ENCODE measurements around the gene STAC2. TPM values are rescaled to one million over a fixed set of nuclear protein-coding genes. Genes with fewer than 3 reads are reported as not detected.

The STAC2 gene
- total and polyA plus RNA-seq, 2 experiments from 2014 or later = not detected

- Histone ChIP-seq H3K4me2 (ENCODE audit: unreplicated experiment) (peak overlapping the region; percentile 73), H3K9me2 (ENCODE audit: insufficient read depth) (no peaks in the 10 kb centered on the region), H3K36me3 (ENCODE audit: low read depth) (peaks cover 7% of the 10 kb centered on the region; the same call in 1 of the 2 replicates), H3K9me3 (ENCODE audit: low read depth) (no peaks in the 10 kb centered on the region), H3K27me3 (replicated peaks; ENCODE audit: insufficient read depth) (no peaks in the 10 kb centered on the region), H3K9ac (peak overlapping the region; percentile 77), H4K20me1 (ENCODE audit: insufficient read depth) (no peaks in the 10 kb centered on the region), H3K27ac (no peak overlapping the region), H3F3A (ENCODE audit: insufficient read depth) (peaks cover 15% of the 10 kb centered on the region), H2AFZ (peak overlapping the region; percentile 37), H3K4me1 (ENCODE audit: insufficient read depth) (peaks cover 7% of the 10 kb centered on the region), H3K4me3 (peak overlapping the region; percentile 59), H3K79me2 (ENCODE audit: insufficient read depth) (no peaks in the 10 kb centered on the region)
- in situ Hi-C loops (cut with MboI) = no loop called here
- TF ChIP-seq EZH2 (IDR thresholded peaks at IDR 0.05; ENCODE audit: insufficient read depth, poor library complexity, severe bottlenecking) = no peak
- TF ChIP-seq EZH2phosphoT487 (IDR thresholded peaks at IDR 0.05; ENCODE audit: insufficient read depth, low read depth) = no peak
- DNase-seq = peak; percentile 91
- 1% methylated on average over 21 to 30 of the region's 39 CpGs for WGBS, 2 experiments (ENCODE audit: low coverage in 1 of 2, low lambda C conversion rate in 2 of 2, missing lambda C conversion rate in 2 of 2)
These were observed 16.2 kb downstream of the STAC2 start for GRCh38 chr17:39209317-39210092.

- DNase-seq = no peak
- H3K4me3 ChIP-seq = no peak overlapping the region
- H3K4me2 ChIP-seq (ENCODE audit: unreplicated experiment) = no peak overlapping the region
- H3K9me2 ChIP-seq (ENCODE audit: insufficient read depth) = no peaks in the 10 kb centered on the region
- peaks cover 7% of the 10 kb centered on the region for H3K4me1 ChIP-seq (ENCODE audit: insufficient read depth)
- no peaks in the 10 kb centered on the region for H3K9me3 ChIP-seq (ENCODE audit: low read depth)
- no peaks in the 10 kb centered on the region; the same call in 1 of the 2 replicates for H4K20me1 ChIP-seq (ENCODE audit: insufficient read depth)
- H3K36me3 ChIP-seq (ENCODE audit: low read depth) = peaks cover 13% of the 10 kb centered on the region
- no peaks in the 10 kb centered on the region for H3K79me2 ChIP-seq (ENCODE audit: insufficient read depth)
- H3K9ac ChIP-seq = peak overlapping the region; percentile 77; the same call in 1 of the 2 replicates
- peaks cover 21% of the 10 kb centered on the region for H3F3A ChIP-seq (ENCODE audit: insufficient read depth)
- no peak overlapping the region for H3K27ac ChIP-seq
- in situ Hi-C loops (cut with MboI) = no loop called here
- TF ChIP-seq EZH2 (IDR thresholded peaks at IDR 0.05; ENCODE audit: insufficient read depth, poor library complexity, severe bottlenecking) = no peak
- no peak for TF ChIP-seq EZH2phosphoT487 (IDR thresholded peaks at IDR 0.05; ENCODE audit: insufficient read depth, low read depth)
- 68% methylated on average over 8 of the region's 8 CpGs for WGBS, 2 experiments (ENCODE audit: low coverage in 1 of 2, low lambda C conversion rate in 2 of 2, missing lambda C conversion rate in 2 of 2)
- no peak overlapping the region; the same call in 1 of the 2 replicates for H2AFZ ChIP-seq
- H3K27me3 ChIP-seq (replicated peaks; ENCODE audit: insufficient read depth) = no peaks in the 10 kb centered on the region
These were observed 16.9 kb downstream of the STAC2 start for GRCh38 chr17:39208893-39209292.

DNA sequence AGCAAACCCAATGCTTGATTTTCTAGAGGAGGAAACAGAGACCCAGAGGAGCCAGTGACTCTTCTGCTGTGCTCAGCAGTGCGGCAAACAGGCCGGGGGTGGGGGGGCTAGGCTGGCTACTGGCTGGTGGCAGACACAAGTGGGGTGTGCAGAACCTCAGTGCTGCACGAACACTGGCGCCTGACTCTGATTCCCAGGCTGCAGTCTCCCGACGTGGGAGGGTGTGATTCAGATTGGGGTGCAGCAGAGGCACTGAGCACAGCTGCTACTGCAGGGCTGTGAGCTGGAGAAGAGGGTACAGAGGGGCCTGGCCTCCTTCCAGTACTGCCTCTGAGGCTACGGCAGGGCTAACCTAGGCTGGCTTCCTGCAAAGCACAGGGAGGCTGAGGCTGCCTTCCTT is 17.6 kb downstream of the STAC2 start:
- Histone ChIP-seq H3K4me3 (no peak overlapping the region), H3K36me3 (ENCODE audit: low read depth) (peaks cover 20% of the 10 kb centered on the region), H3K79me2 (ENCODE audit: insufficient read depth) (no peaks in the 10 kb centered on the region), H3K4me2 (ENCODE audit: unreplicated experiment) (no peak overlapping the region), H3F3A (ENCODE audit: insufficient read depth) (peaks cover 28% of the 10 kb centered on the region), H4K20me1 (ENCODE audit: insufficient read depth) (no peaks in the 10 kb centered on the region; the same call in 1 of the 2 replicates), H3K4me1 (ENCODE audit: insufficient read depth) (peaks cover 7% of the 10 kb centered on the region), H3K27me3 (replicated peaks; ENCODE audit: insufficient read depth) (no peaks in the 10 kb centered on the region), H3K9me2 (ENCODE audit: insufficient read depth) (no peaks in the 10 kb centered on the region), H3K9ac (no peak overlapping the region), H2AFZ (no peak overlapping the region), H3K9me3 (ENCODE audit: low read depth) (no peaks in the 10 kb centered on the region), H3K27ac (no peak overlapping the region)
- in situ Hi-C loops (cut with MboI) = no loop called here
- peak; percentile 43 for DNase-seq
- TF ChIP-seq EZH2 (IDR thresholded peaks at IDR 0.05; ENCODE audit: insufficient read depth, poor library complexity, severe bottlenecking) (no peak), EZH2phosphoT487 (IDR thresholded peaks at IDR 0.05; ENCODE audit: insufficient read depth, low read depth) (no peak)
- 59 to 67% methylated on average over 4 to 7 of the region's 7 CpGs for WGBS, 2 experiments (ENCODE audit: low coverage in 1 of 2, low lambda C conversion rate in 2 of 2, missing lambda C conversion rate in 2 of 2)

DNA sequence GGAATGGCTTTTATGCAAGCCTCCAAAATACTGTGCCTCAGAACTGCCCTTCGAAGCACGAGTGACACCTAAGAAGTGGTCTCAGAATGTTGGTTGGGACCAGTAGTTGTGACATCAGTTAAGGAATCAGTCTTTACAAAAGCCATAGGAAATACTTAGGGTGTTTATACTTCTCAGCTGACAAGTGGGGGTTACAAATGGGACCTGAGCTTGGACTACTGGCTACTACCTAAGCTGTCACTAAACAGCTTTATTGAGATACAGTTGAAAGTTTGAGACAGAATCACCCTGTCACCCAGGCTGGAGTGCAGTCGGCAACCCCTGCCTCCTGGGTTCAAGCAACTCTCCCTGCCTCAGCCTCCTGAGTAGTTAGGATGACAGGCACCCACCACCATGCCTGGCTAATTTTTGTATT is 20.6 kb downstream of the STAC2 start:
- Histone ChIP-seq H4K20me1 (ENCODE audit: insufficient read depth) (no peaks in the 10 kb centered on the region; the same call in 1 of the 2 replicates), H2AFZ (no peak overlapping the region), H3K4me3 (no peak overlapping the region), H3K9ac (no peak overlapping the region), H3K36me3 (ENCODE audit: low read depth) (peaks cover 35% of the 10 kb centered on the region), H3K9me2 (ENCODE audit: insufficient read depth) (no peaks in the 10 kb centered on the region), H3K4me1 (ENCODE audit: insufficient read depth) (peaks cover 18% of the 10 kb centered on the region), H3K79me2 (ENCODE audit: insufficient read depth) (peaks cover 29% of the 10 kb centered on the region), H3K27me3 (replicated peaks; ENCODE audit: insufficient read depth) (no peaks in the 10 kb centered on the region), H3F3A (ENCODE audit: insufficient read depth) (peaks cover 53% of the 10 kb centered on the region), H3K9me3 (ENCODE audit: low read depth) (no peaks in the 10 kb centered on the region), H3K4me2 (ENCODE audit: unreplicated experiment) (no peak overlapping the region), H3K27ac (no peak overlapping the region)
- no peak for DNase-seq
- in situ Hi-C loops (cut with MboI) = no loop called here
- no peak for TF ChIP-seq EZH2 (IDR thresholded peaks at IDR 0.05; ENCODE audit: insufficient read depth, poor library complexity, severe bottlenecking)
- no peak for TF ChIP-seq EZH2phosphoT487 (IDR thresholded peaks at IDR 0.05; ENCODE audit: insufficient read depth, low read depth)
- WGBS, 2 experiments (ENCODE audit: low coverage in 1 of 2, low lambda C conversion rate in 2 of 2, missing lambda C conversion rate in 2 of 2) = 83 to 84% methylated on average over 3 of the region's 3 CpGs

Data from GM23248 (cell line).